Transverse colon (tissue), 4 donors: ENCODE measurements around the gene RHNO1. TPM values are rescaled to one million over a fixed set of nuclear protein-coding genes. Genes with fewer than 3 reads are reported as not detected.

ENCODE experiments used
- DNase-seq: peaks from one replicate; pipeline ENCODE4 v3.0.0-alpha.2; 2019
- H3K27ac ChIP-seq, 4 donors: fragments of 200-600 bp; sonication (generic); 2 replicates each; pipeline ENCODE4 v1.5.1; 2016 to 2018; ENCODE audit warnings: inconsistent platforms in 4 of 4
- H3K27me3 ChIP-seq: fragments of 200-600 bp; sonication (generic); 2 replicates; pipeline ENCODE4 v1.5.1; 2017; ENCODE audit warnings: inconsistent platforms
- H3K36me3 ChIP-seq, 4 donors: fragments of 200-600 bp; sonication (generic); 2 replicates each; pipeline ENCODE4 v1.5.1; 2017 to 2019; ENCODE audit warnings: inconsistent platforms in 4 of 4
- H3K4me1 ChIP-seq, 4 donors: fragments of 200-600 bp; sonication (generic); 2 replicates each; pipeline ENCODE4 v1.5.1; 2017 to 2020; ENCODE audit warnings: inconsistent platforms in 4 of 4
- H3K4me3 ChIP-seq, 4 donors: fragments of 200-600 bp; sonication (generic); 1 replicate in 1 of 4; 2 replicates in 3 of 4; pipeline versions ENCODE4 v1.5.1 to v1.6.1; 2017 to 2019; ENCODE audit warnings: inconsistent platforms in 4 of 4
- H3K9me3 ChIP-seq, 2 donors: fragments of 200-600 bp; sonication (generic); 2 replicates each; pipeline ENCODE4 v1.5.1; 2017 to 2019; ENCODE audit warnings: inconsistent platforms in 2 of 2
- EP300 ChIP-seq: sonication (generic); formaldehyde crosslinking; IDR thresholded peaks from one replicate; pipeline ENCODE4 v1.6.1; 2017; ENCODE audit warnings: antibody characterized with exemption, low read depth
- POLR2A ChIP-seq: fragments of 450-650 bp; IDR thresholded peaks from one replicate; pipeline ENCODE4 v1.6.1; 2016; ENCODE audit warnings: antibody characterized with exemption, mild to moderate bottlenecking, moderate library complexity
- POLR2AphosphoS5 ChIP-seq, 3 donors: sonication (generic); formaldehyde crosslinking; IDR thresholded peaks; one replicate each; pipeline ENCODE4 v1.6.1; 2016; ENCODE audit warnings: antibody characterized with exemption in 3 of 3
- WGBS, 2 donors: methylation state at CpG; one replicate each; pipeline ENCODE4 v1.1.5; 2018; ENCODE audit warnings: low coverage in 1 of 2; 5-methylcytosine and 5-hydroxymethylcytosine counted together
- in situ Hi-C, 4 donors: fragments of 200-750 bp; cut with MboI; loops; one replicate each; pipeline versions ENCODE4 v1.15.0 to v1.15.1; 2017; ENCODE audit warnings: low sequenced_read_pairs in 3 of 4, low pct_ligation_motif_present in 1 of 4, low pct_unique_long_range_greater_than_20kb in 1 of 4
- intact Hi-C: fragments of 100-400 bp; cut with DNase I; formaldehyde crosslinking; loops from one replicate; pipeline ENCODE4 v1.15.1; 2023; ENCODE audit warnings: low total_unique reads
- total RNA-seq, 4 donors: library from RNA; depleted of rRNA; stranded (reverse); fragments of >200 nt; gene quantifications; one replicate each; pipeline ENCODE4 v1.1.0, GENCODE V29; 2016
- TF ChIP-seq, protein P1 (sequence below), 5 experiments: fragments of 200-600 bp in 3 of 5; fragments of 450-650 bp in 2 of 5; sonication (generic) in 3 of 5; IDR thresholded peaks; 1 replicate in 2 of 5; 2 replicates in 3 of 5; pipeline ENCODE4 v1.5.1; 2016 to 2017; ENCODE audit warnings: antibody characterized with exemption in 5 of 5, inconsistent platforms in 3 of 5, mild to moderate bottlenecking in 2 of 5, moderate library complexity in 1 of 5

RHNO1 gene
- total RNA-seq, 4 donors from 2014 or later = 5.4 to 16.8 (median 8.6) TPM

DNA sequence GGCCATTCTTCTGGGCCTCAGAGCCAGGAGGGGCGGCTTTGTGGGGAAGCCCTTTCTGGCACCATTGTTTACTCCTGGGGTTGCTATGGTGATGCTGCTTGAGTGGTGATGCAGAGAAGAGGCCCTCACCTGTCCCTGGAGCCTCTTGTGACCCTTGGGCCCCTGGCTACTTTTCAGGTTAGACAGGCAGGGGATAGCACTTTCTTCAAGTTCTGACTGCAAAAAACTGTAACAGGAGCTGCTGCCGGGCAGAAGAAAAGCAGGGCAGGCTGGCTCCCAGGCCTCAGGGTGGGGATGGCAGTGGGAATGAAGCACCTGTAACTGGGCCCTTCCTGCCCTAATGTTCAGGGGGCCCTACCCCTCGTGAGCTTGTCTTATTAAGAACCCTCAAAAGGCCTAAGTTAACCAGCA is 20.0 kb upstream of the RHNO1 start, which contains the start of gene TEX52:
Gene TEX52 (minus strand): TSS at position 19 of the 411 bp plus-strand sequence. CDS start 13 bp downstream, at position 6.
- WGBS, 2 donors = 74% methylated on average over 3 of the region's 3 CpGs; no CpG with 5 or more reads in 1 of the 2 donors
- in situ Hi-C loops = loop anchor here (25.0 kb wide), 1 partner anchor 180 kb away; no protein-coding TSS in a partner anchor

DNA sequence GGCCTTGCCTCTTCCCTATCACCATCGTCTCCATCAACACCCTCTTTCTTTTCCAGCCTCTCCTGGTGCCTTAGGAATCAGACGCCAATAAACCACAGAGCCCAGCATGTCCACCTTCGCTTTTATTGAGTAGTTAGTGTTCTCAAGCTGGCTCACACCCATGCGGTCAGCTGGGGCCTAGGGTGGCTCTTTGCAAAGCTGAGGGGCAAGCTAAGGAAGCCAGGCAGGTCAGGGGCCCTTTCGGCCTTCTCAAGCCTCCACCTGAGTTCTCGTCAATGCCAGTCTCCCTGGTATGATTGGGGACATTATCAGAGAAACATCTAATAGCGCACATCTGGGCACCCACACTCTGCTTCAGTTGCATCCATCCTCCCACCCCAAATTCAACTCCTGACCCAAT is 19.4 kb upstream of the RHNO1 start:
- in situ Hi-C loops (loop anchor here (25.0 kb wide), 1 partner anchor 180 kb away; no protein-coding TSS in a partner anchor), intact Hi-C loops (loop anchor here (5.0 to 10.0 kb wide), 2 partner anchors 87 to 185 kb away; no protein-coding TSS in a partner anchor)
- WGBS, 2 donors = 93 to 100% methylated on average over 5 to 7 of the region's 7 CpGs
- Histone ChIP-seq H3K27me3 (no peaks in the 10 kb centered on the region), H3K4me1 (peaks cover 0 to 23% (median 14%) of the 10 kb centered on the region in 4 donors), H3K27ac (no peak overlapping the region), H3K4me3 (no peak overlapping the region), H3K9me3 (no peaks in the 10 kb centered on the region), H3K36me3 (no peaks in the 10 kb centered on the region)
- TF ChIP-seq POLR2A (no peak), EP300 (no peak), POLR2AphosphoS5 (IDR thresholded peaks at IDR 0.05) (no peak)
- TF ChIP-seq, protein P1, sequence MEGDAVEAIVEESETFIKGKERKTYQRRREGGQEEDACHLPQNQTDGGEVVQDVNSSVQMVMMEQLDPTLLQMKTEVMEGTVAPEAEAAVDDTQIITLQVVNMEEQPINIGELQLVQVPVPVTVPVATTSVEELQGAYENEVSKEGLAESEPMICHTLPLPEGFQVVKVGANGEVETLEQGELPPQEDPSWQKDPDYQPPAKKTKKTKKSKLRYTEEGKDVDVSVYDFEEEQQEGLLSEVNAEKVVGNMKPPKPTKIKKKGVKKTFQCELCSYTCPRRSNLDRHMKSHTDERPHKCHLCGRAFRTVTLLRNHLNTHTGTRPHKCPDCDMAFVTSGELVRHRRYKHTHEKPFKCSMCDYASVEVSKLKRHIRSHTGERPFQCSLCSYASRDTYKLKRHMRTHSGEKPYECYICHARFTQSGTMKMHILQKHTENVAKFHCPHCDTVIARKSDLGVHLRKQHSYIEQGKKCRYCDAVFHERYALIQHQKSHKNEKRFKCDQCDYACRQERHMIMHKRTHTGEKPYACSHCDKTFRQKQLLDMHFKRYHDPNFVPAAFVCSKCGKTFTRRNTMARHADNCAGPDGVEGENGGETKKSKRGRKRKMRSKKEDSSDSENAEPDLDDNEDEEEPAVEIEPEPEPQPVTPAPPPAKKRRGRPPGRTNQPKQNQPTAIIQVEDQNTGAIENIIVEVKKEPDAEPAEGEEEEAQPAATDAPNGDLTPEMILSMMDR (IDR thresholded peaks at IDR 0.05) = no peak
- no peak for DNase-seq

More for the DNA sequence above, 20.0 kb upstream of the RHNO1 start, which contains the start of gene TEX52:
- no peaks in the 10 kb centered on the region for H3K27me3 ChIP-seq
- no peak for DNase-seq
- no peaks in the 10 kb centered on the region for H3K36me3 ChIP-seq
- no peak within 1 kb of the TSS for H3K4me3 ChIP-seq
- intact Hi-C loops = loop anchor here (5.0 to 10.0 kb wide), 2 partner anchors 88 to 185 kb away; no protein-coding TSS in a partner anchor
- H3K27ac ChIP-seq = no peak within 1 kb of the TSS
- H3K9me3 ChIP-seq = no peaks in the 10 kb centered on the region
- TF ChIP-seq, protein P1 (IDR thresholded peaks at IDR 0.05) = no peak
- TF ChIP-seq POLR2A (no peak), EP300 (no peak), POLR2AphosphoS5 (IDR thresholded peaks at IDR 0.05) (no peak)
- peaks cover 0 to 23% (median 14%) of the 10 kb centered on the region in 4 donors for H3K4me1 ChIP-seq

DNA sequence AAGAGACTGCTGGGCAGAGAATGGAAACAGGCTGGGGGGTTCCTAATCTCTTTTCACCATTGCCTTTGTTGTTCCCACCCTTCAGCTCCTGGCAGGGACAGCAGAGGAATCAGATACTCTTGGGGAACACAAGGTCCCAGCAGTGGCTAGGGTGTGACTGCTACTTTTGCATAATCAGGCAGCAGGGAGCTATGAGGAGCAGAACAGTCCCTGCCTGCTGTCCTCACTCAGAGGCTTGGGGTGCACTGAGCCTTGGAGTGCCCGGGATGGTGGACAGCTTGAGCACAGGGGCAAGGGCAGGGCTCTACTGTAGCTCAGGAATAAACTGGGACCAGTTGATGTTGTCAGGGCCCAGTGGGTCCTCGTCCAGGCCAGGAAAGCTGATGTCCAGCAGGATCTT is 18.7 kb upstream of the RHNO1 start:
- 92% methylated on average over 2 of the region's 2 CpGs; no CpG with 5 or more reads in 1 of the 2 donors for WGBS, 2 donors
- TF ChIP-seq, protein P1 (IDR thresholded peaks at IDR 0.05) = no peak
- TF ChIP-seq EP300 (no peak), POLR2AphosphoS5 (IDR thresholded peaks at IDR 0.05) (no peak), POLR2A (no peak)
- H3K4me1 ChIP-seq = peaks cover 0 to 23% (median 14%) of the 10 kb centered on the region in 4 donors
- in situ Hi-C loops = loop anchor here (25.0 kb wide), 1 partner anchor 179 kb away; no protein-coding TSS in a partner anchor
- no peak overlapping the region for H3K4me3 ChIP-seq
- H3K9me3 ChIP-seq = no peaks in the 10 kb centered on the region
- no peak overlapping the region for H3K27ac ChIP-seq
- intact Hi-C loops = loop anchor here (5.0 to 10.0 kb wide), 2 partner anchors 86 to 184 kb away; no protein-coding TSS in a partner anchor
- H3K36me3 ChIP-seq = no peaks in the 10 kb centered on the region
- no peak for DNase-seq
- H3K27me3 ChIP-seq = no peaks in the 10 kb centered on the region

DNA sequence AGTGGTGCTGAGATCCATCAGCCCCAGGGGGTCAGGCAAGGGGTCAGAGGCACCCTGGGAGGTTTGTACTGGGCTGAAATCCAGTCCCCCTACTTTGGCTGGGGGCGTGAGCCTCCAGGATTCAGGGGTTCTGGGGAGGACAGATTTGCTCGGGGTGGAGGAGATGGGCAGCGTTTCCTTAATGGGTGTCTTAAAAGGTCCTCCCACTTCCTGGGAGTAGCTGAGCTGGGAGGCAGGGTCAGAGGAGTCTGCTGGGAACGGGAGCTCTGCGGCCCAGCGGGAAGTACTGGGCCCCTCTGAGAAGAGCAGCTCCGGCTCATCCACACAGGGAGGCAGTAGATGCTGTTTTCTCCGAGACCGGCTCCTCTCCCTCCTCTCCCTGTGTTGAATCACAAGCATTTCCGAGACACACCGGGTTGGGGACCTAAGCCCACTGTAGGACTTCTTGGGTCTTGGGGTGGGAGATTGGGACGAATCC is 18.0 kb upstream of the RHNO1 start:
- DNase-seq = no peak
- H3K27ac ChIP-seq = no peak overlapping the region
- H3K9me3 ChIP-seq = no peaks in the 10 kb centered on the region
- no peak overlapping the region for H3K4me3 ChIP-seq
- H3K36me3 ChIP-seq = no peaks in the 10 kb centered on the region
- TF ChIP-seq, protein P1 (IDR thresholded peaks at IDR 0.05) = no peak
- TF ChIP-seq POLR2A = no peak
- WGBS, 2 donors = 95% methylated on average over 12 of the region's 12 CpGs; no CpG with 5 or more reads in 1 of the 2 donors
- H3K4me1 ChIP-seq = peaks cover 0 to 18% (median 10%) of the 10 kb centered on the region in 4 donors
- in situ Hi-C loops = loop anchor here (25.0 kb wide), 1 partner anchor 178 kb away; no protein-coding TSS in a partner anchor
- intact Hi-C loops = loop anchor here (5.0 to 10.0 kb wide), 2 partner anchors 86 to 183 kb away; no protein-coding TSS in a partner anchor
- H3K27me3 ChIP-seq = no peaks in the 10 kb centered on the region
